Activated CD8-positive, alpha-beta memory T cell treated with anti-CD3 and anti-CD28 coated beads for 48 hours (primary cell): ENCODE results near the gene MAP2K6.
"Not testable (repeated sequence)": the region's sequence is repeated elsewhere in the genome, so short reads cannot be mapped to it uniquely, and the experiment has no call there.

ENCODE experiments used
- DNase-seq, 3 experiments: peaks; one replicate each; pipeline ENCODE4 v3.0.0-alpha.2; 2020; ENCODE audit warnings: low read depth in 2 of 3, low spot score in 2 of 3

The MAP2K6 gene

GRCh38 chr17:69454051-69454450, 39.6 kb downstream of the MAP2K6 start:
- DNase-seq: no peak

GRCh38 chr17:69455040-69455439, 40.5 kb downstream of the MAP2K6 start:
- DNase-seq: no peak

- DNase-seq: no peak
Observed at GRCh38 chr17:69457603-69458002, 43.1 kb downstream of the MAP2K6 start.

DNA sequence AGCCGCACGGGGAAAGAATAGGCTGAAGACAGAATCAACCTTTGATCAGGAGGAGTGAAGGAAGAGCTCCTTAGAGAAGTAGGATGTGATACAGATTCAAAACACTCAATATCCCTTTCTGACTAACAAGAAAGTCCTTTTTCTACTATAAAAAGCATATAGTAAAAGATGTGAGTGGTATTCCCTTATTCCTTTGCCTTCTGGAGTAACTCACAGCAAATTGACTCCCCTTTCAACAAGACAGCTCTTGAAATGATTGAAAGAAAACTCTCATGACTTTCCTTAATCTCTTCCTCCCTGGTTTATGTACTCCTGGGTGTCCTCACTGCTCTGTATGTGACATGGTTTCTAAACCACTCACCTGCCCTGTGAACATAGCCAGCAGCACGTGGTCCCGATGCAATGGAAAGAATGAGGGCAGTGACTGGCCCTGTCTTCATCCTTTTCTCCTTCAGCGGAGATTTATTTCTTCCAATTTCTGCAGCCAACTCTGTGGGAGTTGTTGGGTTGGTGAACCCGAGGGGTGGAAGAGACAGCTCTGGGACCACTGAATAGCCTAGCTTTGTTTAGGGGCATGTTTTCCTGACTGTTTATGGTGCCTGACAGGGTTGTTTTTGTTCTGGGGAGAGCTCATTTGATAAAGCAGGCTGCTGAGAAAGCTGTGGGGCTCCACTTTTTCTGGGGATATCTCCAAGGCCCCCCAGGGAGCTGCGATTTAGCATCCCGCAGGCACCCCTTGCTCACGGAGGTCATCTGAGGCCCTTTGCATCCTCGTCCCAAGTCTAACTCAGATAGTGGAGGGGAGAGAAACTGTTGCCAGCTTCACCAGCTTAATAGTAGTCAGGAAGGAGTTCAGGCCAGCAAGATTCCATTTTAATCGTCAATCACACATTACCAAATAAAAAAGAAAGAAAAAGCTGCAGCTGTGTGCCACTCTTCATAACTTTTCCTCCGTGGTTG, 46.7 kb downstream of the MAP2K6 start:
- DNase-seq: no peak

- no peak for DNase-seq
Observed at GRCh38 chr17:69461951-69462369, 47.5 kb downstream of the MAP2K6 start.

DNA sequence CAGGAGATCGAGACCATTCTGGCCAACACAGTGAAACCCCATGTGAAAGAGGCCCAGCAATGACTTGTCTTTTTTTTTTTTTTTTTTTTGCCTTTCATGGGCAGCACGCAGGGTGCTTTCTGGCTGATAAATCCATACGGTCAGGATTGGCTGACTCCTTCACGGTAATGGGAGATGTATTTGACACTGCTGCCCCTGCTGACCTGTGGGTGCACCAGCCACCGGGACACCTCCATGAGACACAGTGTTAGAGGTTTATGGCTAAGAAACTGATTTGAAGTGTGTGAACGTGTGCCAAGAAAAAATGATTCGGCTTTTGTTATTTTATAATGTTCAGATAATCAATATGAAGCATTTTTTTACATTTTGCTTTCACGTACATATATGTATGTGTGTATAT, 48.4 kb downstream of the MAP2K6 start:
- DNase-seq: no peak

DNA sequence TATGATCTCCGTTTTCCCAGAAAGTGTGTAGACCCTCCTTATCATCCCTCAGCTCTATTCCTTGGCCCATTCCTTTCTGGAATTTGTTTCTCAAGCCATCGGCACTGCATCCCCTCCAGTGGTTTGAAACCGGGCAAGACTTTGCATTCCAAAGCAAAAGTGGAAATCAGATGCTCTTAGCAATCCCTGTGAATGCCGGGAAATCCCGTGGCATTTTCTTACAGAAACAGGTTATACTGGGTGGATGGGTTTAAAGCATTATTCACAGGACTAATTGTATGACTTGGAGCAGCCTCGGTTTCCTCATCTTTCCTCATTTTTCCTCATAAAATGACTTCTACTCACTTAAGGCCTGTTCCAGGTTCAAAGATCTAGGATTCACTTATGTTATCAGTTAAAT, 52.0 kb downstream of the MAP2K6 start:
- no peak for DNase-seq

DNA sequence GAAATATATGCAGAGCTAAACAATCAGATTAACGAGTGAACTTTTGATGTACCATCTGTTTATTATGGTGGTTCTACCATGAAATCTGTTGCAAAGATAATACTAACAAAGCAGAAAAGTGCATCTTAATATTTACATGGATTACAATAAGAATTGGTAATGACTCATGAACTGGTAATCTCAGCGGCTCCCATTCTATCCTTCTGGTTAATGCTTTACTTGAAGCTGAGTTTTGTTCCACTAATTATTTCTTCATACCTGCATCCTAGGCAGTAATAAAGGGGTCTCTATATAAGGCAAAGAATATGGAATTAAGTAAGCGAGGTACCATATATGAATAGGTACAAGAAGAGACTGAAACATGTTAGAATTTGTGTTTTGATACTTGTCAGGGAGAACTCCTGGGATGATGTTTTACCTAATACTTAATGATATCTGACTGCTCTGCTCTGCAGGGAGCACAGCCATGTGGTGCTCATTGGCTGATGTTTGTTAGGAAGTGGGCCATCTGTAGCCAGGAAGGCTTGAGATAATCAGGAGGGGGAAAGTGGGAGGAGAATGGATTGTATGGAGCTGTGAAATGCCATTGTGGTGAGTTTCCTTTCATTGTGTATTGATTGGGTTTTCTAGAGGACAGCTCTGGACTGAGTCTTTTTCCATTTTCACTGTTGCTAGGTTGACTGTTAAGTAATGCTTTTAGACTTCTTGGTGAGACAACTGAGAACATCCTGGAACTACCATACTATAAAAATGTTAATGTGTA, 52.6 kb downstream of the MAP2K6 start:
- no peak for DNase-seq

DNA sequence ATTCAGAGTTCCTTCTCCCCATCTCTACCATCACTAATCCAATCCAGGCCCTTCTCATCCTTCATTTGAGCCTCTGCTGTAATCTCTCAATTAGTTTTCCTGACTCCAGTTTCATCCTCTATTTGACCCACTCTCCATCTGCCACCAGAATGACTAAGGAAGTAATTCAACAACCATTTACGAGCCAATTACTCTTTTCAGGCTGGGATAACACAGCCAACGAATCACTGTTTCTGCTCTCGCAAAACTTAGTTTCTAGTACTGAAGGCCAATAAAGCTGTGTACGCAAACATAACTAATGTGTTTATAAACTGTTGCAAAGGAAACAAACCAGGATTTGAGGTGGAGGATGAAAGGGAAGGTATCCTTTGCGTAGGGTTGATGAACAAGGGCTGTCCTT, 53.7 kb downstream of the MAP2K6 start:
- DNase-seq: no peak

GRCh38 chr17:69470702-69471101, 56.2 kb downstream of the MAP2K6 start:
- DNase-seq: no peak

- no peak for DNase-seq
Observed at GRCh38 chr17:69471406-69471805, 56.9 kb downstream of the MAP2K6 start.

DNA sequence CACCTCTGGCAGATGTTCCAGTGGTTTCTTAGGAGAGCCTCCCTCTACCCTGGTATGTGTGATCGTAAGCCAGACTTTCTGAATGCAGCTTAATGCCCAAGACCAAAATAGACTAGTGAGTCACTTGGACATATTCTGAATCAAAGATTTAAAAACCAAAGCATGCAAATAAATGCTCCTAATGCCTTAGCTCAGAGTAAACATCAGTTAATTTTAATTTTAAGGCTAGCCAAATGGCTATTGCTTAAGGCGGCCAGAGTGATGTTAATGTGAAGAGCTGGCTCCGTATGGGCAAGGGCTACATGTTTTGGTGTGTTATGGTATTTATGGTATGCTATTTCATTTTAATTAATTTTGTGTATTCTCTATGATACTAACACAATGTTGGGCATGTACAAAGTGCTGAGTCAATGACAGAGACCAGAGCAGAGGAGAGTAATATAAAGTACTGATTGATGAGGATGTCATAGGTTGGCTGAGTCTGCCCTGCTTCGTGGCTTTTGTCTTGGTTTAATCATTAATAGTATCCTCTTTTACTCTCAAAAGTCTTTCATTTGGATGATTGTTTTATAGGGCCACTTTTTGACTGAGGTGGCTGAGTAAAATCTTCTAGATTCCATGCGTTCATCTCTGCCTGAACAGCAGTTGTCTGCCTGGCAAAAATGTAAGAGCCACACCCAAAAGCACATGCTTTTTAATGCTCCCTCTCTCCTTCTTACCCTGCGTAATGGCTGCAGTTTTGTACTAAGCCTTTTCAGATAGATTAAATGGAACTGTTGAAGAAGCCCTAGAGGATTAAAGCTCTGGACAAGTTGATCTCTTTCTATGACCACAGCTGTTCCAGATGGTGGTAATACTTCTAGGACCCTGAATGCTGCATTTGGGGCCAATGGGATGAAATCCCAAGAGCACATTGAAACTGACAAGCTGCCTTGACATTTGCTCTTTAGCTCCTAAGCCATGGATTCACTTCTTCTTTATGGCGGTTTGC, 59.6 kb downstream of the MAP2K6 start:
- DNase-seq: no peak

- no peak for DNase-seq
Observed at GRCh38 chr17:69477204-69477902, 62.9 kb downstream of the MAP2K6 start.

- DNase-seq: no peak
Observed at GRCh38 chr17:69477903-69478266, 63.4 kb downstream of the MAP2K6 start.

- no peak for DNase-seq
Observed at GRCh38 chr17:69478916-69479315, 64.4 kb downstream of the MAP2K6 start.

- not testable (repeated sequence) for DNase-seq
Observed at GRCh38 chr17:69479756-69480155, 65.3 kb downstream of the MAP2K6 start.

GRCh38 chr17:69480245-69480644, 65.7 kb downstream of the MAP2K6 start:
- no peak for DNase-seq

DNA sequence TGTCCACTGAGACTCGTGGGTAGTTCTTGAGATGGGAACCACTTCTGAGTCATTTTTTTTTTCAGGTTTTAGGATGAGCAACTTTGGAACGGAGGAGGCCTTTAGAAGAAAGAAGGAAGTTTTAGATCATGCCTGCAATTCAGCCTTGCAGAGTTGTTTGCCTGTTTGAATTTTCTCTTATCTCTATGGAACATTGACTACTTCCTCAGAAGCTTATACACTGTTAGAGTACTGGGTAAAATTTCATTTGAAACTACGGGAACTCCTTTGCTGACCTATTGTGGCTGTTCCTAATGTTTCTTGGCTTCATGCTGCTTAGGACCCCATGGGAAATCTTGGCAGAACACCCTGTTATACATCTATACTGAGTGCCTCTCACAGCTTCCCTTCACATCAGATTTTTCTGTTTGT, 70.8 kb downstream of the MAP2K6 start:
- DNase-seq: no peak

DNA sequence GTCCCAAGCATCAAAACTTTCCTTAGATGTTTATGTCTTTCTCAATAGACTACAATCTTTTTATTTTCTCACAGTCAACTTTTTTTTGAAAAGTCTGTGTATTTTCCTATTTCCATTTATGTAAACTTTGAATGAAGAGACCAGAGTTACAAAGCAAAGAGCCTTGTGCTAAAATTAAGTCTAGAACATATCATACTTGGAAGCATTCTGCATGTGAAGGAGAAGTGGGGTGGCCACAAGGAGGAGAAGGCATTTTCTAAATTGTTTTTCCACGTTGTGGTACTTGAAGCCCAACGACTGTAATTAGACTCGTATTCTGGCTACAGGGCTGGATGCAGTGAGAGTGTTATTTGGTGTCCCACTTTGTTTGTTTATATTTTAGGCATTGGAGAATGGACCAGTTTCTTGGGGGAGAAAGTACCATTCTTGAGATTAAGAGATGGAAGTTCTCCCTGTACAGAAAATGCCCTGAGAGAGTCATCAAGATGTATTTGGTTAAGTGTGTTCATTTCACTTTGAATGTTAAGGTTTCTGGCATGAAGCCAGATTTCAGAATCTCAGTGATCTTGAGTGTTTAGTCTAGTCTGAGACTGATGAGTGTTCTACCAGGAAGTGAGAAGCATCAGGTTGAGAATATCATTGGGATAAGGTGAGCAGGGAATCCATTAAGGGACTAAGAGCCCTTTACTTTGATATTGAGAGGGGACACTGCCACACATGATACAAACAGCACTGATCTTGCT, 71.6 kb downstream of the MAP2K6 start:
- DNase-seq: no peak
